Fibroblast of lung (primary cell): ENCODE data around the gene FIP1L1.

ENCODE experiments used
- CTCF ChIP-seq, 2 donors: IDR thresholded peaks in 1 of 2; conservative IDR thresholded peaks in 1 of 2; 1 replicate in 1 of 2; 2 replicates in 1 of 2; pipeline ENCODE4 v1.5.1; 2011 to 2012; ENCODE audit warnings: low read length in 2 of 2, control low read depth in 1 of 2, inconsistent platforms in 1 of 2, low read depth in 1 of 2, mild to moderate bottlenecking in 1 of 2
- EZH2 ChIP-seq: IDR thresholded peaks from 2 replicates; pipeline ENCODE4 v1.5.1; 2012; ENCODE audit warnings: low read length, control low read depth, mild to moderate bottlenecking; ENCODE audit errors: missing control alignments

DNA sequence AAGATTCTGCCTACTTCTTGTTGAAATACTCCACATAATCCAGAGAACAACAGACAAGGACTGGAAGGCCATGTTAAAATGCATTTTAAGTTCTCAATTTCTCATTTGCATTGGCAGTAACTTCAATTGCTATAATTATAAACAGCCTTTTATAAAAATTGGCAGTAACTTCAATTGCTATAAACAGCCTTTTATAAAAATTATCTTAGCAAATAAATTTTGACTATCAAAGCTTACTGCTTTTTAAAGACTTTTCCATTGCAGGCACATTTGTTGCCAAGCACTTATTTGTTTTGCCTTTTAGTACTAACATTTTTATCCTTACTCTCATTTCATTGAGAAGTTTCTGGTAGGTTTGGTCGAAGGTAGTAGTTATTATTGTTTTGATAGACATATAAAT is 29.4 kb upstream of the FIP1L1 start:
- no peak for TF ChIP-seq CTCF (conservative IDR thresholded peaks at IDR 0.05 in 1 of 2, IDR thresholded peaks at IDR 0.05 in 1 of 2; ENCODE audit: low read depth in 1 of 2, low read length in 2 of 2)
- TF ChIP-seq EZH2: no peak
